HK-2 (cell line): ENCODE measurements around the gene TBC1D8.
"Not testable (repeated sequence)": the region's sequence is repeated elsewhere in the genome, so short reads cannot be mapped to it uniquely, and the experiment has no call there.

Source experiments
- DNase-seq: peaks from one replicate; pipeline ENCODE4 v3.0.0-alpha.2; 2018; ENCODE audit not compliant: unreplicated experiment

The TBC1D8 gene

DNA sequence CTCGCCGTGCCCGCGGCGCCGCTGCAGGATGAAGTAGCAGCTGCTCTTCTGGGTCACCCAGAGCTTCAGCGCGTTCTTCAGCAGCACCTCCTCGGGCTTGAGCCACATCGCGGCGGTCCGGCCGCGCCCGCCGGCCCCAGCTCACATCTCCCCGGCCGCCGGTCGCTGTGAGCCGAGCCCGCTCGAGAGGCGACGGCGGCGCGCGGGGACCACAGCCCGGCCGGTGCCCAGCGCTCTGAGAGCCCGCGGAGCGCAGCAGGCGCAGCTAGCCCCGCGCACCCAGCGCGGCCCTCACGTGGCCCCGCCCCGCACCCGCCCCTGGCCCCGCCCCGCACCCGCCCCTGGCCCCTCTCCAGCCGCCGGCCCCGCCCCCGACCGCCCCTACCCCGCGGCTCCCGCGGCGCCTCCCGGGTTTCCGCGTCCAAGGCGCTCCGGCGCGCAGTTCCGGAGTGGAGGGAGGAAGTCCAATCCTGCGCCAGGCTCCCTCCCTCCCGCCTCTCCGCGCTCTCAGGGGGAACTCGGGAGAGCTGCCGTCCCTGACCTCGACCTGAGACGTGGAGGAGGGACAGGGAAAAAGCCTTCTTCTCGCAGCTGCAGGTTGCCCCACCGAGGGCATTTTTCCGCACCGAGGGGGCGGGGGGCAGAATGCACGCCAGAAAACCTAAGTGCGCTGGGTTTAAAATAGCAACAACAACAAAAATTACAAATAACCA, at the start of gene TBC1D8:
Gene TBC1D8 (minus strand): TSS at position 237 of the 713 bp plus-strand sequence. CDS start 129 bp downstream, at position 108.
- DNase-seq, result peak; percentile 91

GRCh38 chr2:101200676-101201075, 49.5 kb upstream of the TBC1D8 start:
- DNase-seq, result no peak

DNA sequence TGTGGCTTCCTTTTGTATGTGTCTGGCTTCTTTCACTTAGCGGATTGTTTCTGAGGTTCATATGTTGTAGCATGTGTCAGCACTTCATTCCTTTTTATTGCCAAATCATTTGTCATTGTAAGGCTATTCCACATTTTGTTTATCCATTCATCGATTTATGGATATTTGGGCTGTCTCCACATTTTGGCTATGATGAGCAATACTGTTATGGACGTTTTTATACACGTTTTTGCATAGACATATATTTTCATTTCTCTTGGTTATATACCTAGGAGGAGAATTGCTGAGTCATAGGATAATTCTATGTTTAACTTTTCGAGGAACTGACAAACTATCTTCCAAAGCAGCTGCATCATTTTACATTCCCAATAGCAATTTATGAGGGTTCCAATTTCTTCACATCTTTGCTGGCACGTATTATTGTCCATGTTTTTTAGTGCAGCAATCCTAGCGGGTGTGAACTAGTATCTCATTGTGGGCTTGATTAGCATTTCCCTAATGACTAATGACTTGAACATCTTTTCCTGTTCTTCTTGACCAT, 48.1 kb upstream of the TBC1D8 start:
- DNase-seq, result no peak

- DNase-seq, result no peak
Observed at GRCh38 chr2:101197814-101198213, 46.6 kb upstream of the TBC1D8 start.

- no peak for DNase-seq
Observed at GRCh38 chr2:101197215-101197745, 46.1 kb upstream of the TBC1D8 start.

DNA sequence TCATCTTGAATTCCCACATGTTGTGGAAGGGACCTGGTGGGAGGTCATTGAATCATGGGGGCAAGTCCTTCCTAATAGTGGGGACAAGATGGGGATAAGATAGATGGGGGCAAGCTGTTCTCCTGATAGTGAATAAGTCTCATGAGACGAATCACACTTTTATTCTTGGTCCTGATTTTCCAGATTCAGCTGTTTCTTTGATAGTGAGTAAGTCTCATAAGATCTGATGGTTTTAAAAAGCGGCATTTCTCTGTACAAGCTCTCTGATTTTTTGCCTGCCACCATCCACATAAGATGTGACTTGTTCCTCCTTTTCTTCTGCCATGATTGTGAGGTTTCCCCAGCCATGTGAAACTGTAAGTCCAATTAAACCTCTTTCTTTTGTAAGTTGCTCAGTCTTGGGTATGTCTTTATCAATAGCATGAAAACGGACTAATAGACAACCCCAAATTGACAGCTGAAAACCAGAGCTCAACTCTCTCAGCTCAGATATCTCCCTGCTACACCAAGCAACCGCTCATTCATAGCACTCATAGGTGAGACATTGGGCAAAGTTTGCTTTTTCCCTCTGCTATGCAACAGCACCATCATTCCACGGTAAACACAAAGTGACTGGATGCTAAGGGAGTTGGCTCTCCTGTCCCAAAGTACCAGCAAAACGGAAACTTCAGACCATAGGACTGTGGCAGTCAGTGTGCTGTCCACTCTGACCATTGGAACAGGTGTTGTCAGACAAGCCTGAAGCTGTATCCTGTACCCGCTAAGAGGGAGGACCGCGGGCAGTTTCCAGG, 44.9 kb upstream of the TBC1D8 start:
- DNase-seq, result no peak

GRCh38 chr2:101193033-101193626, 41.9 kb upstream of the TBC1D8 start:
- DNase-seq, result no peak

DNA sequence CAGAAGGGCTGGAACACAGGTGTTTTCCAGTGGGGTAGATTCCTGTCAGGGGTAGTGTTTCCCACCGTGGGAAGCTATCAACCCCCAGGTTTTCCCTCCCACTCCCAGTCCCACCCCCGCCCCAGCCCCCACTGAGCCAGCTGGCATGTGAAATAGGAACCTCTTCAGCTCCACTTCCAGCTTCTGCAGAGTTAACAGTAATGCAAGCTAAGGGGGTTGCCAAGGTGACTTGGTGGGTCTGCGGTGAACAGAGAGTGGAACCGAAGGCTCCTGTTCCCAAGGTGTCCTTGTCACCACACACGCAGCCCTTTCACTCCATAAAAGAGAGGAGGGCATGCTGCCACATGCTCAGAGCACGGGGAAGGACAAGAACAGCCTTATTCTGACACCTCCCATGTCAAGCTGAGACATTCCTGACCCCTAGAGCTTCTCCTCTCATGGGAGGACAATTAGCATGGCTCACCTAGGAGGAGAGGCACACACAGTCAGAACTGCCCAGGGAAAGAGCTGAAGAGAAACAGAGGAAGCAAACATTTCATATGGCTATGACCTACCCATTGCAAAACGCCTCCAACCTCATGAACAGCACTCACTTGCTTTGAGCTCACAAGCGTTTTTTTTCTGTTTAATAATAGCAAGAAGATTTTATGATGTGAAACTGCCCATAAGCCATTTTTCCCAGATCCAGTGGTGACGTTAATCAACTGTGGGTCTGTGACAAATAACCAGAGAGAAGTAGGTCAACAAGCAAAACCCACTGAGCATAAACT, 39.8 kb upstream of the TBC1D8 start:
- no peak for DNase-seq

DNA sequence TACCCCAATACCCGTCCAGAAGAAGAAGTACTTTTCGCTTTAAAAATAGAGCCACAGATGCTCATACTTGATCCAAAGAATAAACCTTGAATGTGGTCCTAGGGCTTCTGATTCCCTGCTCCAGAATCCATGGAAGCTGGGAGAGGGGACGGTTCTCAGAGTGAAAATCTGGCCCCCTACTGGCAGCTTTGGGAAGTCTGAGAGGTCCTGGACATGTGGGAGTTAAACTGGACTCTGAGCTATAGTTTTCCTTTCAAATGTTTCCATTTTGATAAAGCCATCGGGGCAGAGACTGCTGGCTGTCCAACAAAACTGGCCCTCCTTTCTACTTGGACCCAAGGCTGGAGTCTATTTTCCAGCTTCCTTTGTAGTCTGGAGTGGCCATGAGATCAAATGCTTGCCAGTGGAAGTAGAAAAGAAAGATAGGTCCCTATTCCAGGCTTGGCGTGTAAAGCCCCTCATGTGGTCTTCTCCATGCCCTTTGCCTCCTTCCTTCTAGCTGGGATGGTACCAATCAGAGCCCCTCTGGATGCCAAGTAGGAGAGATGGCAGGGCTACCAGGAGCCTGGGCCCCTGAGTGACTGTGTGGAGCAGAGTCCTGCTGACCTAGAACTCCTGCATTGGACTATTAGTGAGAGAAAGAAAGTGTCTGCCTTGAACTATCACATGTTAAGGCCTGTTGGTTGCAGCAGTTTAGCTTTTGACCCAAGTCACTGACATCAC, 37.7 kb upstream of the TBC1D8 start:
- DNase-seq, result peak; percentile 21

GRCh38 chr2:101187131-101187530, 35.9 kb upstream of the TBC1D8 start:
- no peak for DNase-seq

DNA sequence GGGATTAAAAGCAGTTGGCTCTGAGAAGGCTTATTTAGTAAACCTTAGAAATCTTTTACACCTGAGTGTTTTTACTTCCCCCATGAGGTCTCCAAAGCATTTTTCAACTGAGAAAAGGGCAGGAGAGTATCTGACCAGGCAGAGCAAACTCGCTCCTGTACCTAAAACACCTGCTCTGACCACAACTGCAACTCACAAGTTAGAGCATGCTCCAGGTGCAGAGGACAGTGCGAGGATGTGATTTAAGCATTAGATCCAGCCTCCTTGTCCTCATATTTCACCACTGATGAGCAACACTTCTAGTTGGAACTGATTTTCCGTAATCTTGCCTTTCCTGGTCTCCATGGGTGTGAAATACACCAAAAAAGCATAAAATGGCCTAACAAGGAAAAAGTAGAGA, 34.5 kb upstream of the TBC1D8 start:
- no peak for DNase-seq

DNA sequence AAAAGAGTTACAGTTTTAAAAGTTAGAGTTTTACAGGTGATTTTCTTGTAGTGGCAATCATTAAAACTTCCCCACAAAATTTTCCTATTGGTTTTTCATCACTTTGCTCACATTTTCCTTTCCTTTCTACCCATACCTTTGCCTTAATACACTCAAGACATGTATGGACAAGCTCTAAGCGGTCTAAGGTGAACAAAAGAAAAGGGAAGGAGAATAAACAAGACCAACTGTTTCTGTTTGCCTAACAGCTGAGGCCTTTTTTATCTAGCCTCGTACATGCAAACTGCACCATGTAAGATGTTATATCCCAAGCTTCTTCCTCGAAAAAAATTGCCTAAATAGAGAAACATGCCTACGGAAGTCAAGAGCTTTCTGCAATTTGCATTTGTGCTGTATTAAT, 33.9 kb upstream of the TBC1D8 start:
- DNase-seq, result no peak

DNA sequence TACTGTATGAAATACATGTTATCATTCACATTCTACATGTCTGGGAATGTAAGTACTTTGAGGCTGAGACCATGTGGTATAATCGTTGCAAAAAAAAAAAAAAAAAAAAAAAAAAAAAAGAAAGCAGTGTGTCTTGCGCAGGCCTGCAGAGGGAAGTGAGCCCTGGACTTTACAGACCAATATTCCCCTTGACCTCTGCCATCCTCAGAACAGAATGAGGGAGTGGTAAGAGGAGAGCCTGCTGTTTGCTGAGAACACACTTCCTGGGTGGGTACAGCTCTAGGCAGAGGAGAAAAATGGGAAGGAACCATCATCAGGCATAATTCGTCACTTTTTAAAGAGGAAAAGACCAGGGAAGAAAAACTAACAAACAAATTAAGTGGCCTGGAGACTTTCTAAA, 28.8 kb upstream of the TBC1D8 start:
- DNase-seq, result no peak

GRCh38 chr2:101176803-101177202, 25.6 kb upstream of the TBC1D8 start:
- DNase-seq, result no peak

DNA sequence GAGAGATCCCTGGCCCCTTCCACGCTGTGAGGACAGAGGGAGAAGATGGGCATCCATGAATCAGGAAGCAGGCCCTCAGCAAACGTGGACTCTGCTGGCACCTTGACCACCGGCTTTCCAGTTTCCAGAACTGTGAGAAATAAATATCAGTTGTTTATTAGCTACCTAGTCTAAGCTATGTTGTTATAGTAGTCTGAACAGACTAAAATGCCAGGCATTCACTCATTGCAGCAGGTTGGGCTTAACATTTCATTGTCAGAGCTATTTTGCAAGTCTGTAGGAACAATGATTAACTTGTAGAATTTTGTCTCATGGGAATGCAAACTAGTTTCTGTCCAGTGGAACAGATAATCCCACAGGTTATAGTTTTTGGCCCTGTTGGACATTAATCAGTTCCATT, 24.8 kb upstream of the TBC1D8 start:
- peak; percentile 23 for DNase-seq

- no peak for DNase-seq
Observed at GRCh38 chr2:101173707-101174295, 22.6 kb upstream of the TBC1D8 start.

DNA sequence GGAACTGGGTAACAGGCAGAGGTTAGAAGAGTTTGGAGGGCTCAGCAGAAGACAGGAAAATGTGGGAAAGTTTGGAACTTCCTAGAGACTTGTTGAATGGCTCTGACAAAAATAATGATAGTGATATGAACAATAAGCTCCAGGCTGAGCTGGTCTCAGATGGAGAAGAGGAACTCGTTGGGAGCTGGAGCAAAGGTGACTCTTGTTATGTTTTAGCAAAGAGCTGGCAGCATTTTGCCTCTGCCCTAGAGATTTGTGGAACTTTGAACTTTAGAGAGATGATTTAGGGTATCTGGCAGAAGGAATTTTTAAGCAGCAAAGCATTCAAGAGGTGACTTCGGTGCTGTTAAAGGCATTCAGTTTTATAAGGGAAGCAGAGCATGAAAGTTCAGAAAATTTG, 18.6 kb upstream of the TBC1D8 start:
- not testable (repeated sequence) for DNase-seq

GRCh38 chr2:101168706-101169105, 17.5 kb upstream of the TBC1D8 start:
- DNase-seq, result no peak

DNA sequence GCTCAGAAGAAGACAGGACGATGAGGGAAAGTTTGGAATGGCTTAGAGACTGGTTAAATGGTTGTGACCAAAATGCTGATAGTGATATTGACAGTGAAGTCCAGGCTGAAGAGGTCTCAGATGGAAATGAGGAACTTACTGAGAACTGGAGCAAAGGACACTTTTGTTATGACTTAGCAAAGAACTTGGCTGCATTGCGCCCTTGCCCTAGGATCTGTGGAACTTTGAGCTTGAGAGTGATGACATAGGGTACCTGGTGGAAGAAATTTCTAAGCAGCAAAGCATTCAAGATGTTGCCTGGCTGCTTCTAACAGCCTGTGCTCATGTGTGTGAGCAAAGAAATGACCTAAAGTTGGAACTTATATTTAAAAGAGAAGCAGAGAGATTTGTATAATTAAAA, 16.4 kb upstream of the TBC1D8 start:
- DNase-seq, result not testable (repeated sequence)

- DNase-seq, result no peak
Observed at GRCh38 chr2:101164021-101164420, 12.8 kb upstream of the TBC1D8 start.
